K562 (cell line): ENCODE measurements around the gene CLHC1. TPM values are rescaled to one million over a fixed set of nuclear protein-coding genes. Genes with fewer than 3 reads are reported as not detected.

Experiments used
- CHCHD3 ChIP-seq: fragments of 250-450 bp; sonication (Bioruptor Pico); IDR thresholded peaks from 2 replicates; pipeline ENCODE4 v2.1.2; 2022; ENCODE audit warnings: mild to moderate bottlenecking
- E2F3 ChIP-seq: fragments of 250-450 bp; sonication (Bioruptor Pico); IDR thresholded peaks from 2 replicates; pipeline ENCODE4 v1.4.0; 2020; ENCODE audit warnings: mild to moderate bottlenecking
- GTF2A2 ChIP-seq: IDR thresholded peaks from 2 replicates; pipeline ENCODE4 v1.6.1; 2016; ENCODE audit warnings: mild to moderate bottlenecking, missing genetic modification characterization, missing compliant biosample characterization
- POLR3A ChIP-seq: IDR thresholded peaks from 2 replicates; pipeline ENCODE4 v1.6.1; 2011; ENCODE audit warnings: borderline replicate concordance, mild to moderate bottlenecking, moderate library complexity; ENCODE audit not compliant: insufficient read length, insufficient read depth; ENCODE audit errors: extremely low read depth
- PRPF4 ChIP-seq: fragments of 200-400 bp; formaldehyde crosslinking; IDR thresholded peaks from one replicate; pipeline ENCODE4 v1.6.1; 2017; ENCODE audit warnings: low read length, low read depth, mild to moderate bottlenecking; ENCODE audit not compliant: insufficient read depth, poor library complexity, severe bottlenecking
- RAD51 ChIP-seq: fragments of 450-650 bp; IDR thresholded peaks from 2 replicates; pipeline ENCODE4 v1.7.1; 2016; ENCODE audit warnings: low read depth, mild to moderate bottlenecking, borderline replicate concordance
- SAFB ChIP-seq: fragments of 200-400 bp; formaldehyde crosslinking; IDR thresholded peaks from 2 replicates; pipeline ENCODE4 v1.6.1; 2017; ENCODE audit warnings: low read depth, low read length, borderline replicate concordance
- YY1 ChIP-seq, 3 experiments: IDR thresholded peaks; 2 replicates each; pipeline ENCODE4 v1.6.1; 2011; ENCODE audit warnings: low read length in 2 of 3, mild to moderate bottlenecking in 2 of 3, moderate library complexity in 2 of 3, borderline replicate concordance in 1 of 3, control low read depth in 1 of 3, low read depth in 1 of 3; ENCODE audit not compliant: insufficient read depth in 3 of 3, insufficient replicate concordance in 2 of 3, control insufficient read depth in 1 of 3, insufficient read length in 1 of 3; ENCODE audit errors: extremely low read depth in 1 of 3
- ZC3H11A ChIP-seq: IDR thresholded peaks from 2 replicates; pipeline ENCODE4 v1.6.1; 2012; ENCODE audit warnings: low read depth, low read length, improper control_type of control experiment
- ZNF121 ChIP-seq: sonication (generic); formaldehyde crosslinking; conservative IDR thresholded peaks from 2 replicates; pipeline ENCODE4 v1.8.0; 2022; ENCODE audit warnings: missing genetic modification reagents
- polyA plus RNA-seq, 8 experiments: library from polyadenylated mRNA; depleted of rRNA in 4 of 8; stranded (reverse) in 5 of 8; unstranded in 3 of 8; fragments of >200 nt; fragmentation: Nextera tagmentation in 2 of 8; fragmentation: Illumina TruSeq in 1 of 8; extraction: Ambion mirVana in 2 of 8; extraction: Trizol in 1 of 8; gene quantifications; 2 replicates each; pipeline versions ENCODE4 v1.2.1 to v1.2.3, GENCODE V29; 2011 to 2014; ENCODE audit warnings: inconsistent platforms in 1 of 8, missing spikeins in 1 of 8
- total RNA-seq, 7 experiments: library from RNA; depleted of rRNA in 6 of 7; stranded (reverse); fragments of >200 nt in 6 of 7; fragmentation: Illumina TruSeq in 2 of 7; extraction: Trizol in 2 of 7; gene quantifications; 2 replicates each; pipeline versions ENCODE4 v1.2.1 to v1.2.3, GENCODE V29; 2011 to 2021; ENCODE audit warnings: low replicate concordance in 1 of 7
- TF ChIP-seq, protein P1 (sequence below), 2 experiments: fragments of 450-650 bp; IDR thresholded peaks; 2 replicates each; pipeline ENCODE4 v1.6.1; 2018; ENCODE audit warnings: mild to moderate bottlenecking in 2 of 2, low read depth in 1 of 2; ENCODE audit not compliant: partially characterized antibody in 2 of 2
- TF ChIP-seq, protein P2 (sequence below): fragments of 450-650 bp; IDR thresholded peaks from 2 replicates; pipeline ENCODE4 v1.6.1; 2018; ENCODE audit warnings: mild to moderate bottlenecking, low read depth; ENCODE audit not compliant: partially characterized antibody
- TF ChIP-seq, protein P3 (sequence below): sonication (generic); formaldehyde crosslinking; IDR thresholded peaks from 2 replicates; pipeline ENCODE4 v1.8.1; 2023; ENCODE audit warnings: mild to moderate bottlenecking, missing genetic modification reagents, moderate library complexity
- TF ChIP-seq, protein P4 (sequence below): fragments of 250-450 bp; sonication (Bioruptor Pico); IDR thresholded peaks from 2 replicates; pipeline ENCODE4 v1.5.1; 2021; ENCODE audit warnings: mild to moderate bottlenecking
- TF ChIP-seq, protein P5 (sequence below), 3 experiments: fragments of 200-800 bp in 1 of 3; sonication (Bioruptor generic) in 1 of 3; sonication (generic) in 1 of 3; formaldehyde crosslinking in 1 of 3; IDR thresholded peaks; 2 replicates each; pipeline versions ENCODE4 v1.6.1 to v1.8.0; 2016 to 2022; ENCODE audit warnings: mild to moderate bottlenecking in 2 of 3, missing compliant biosample characterization in 2 of 3, missing genetic modification characterization in 2 of 3, missing genetic modification reagents in 1 of 3

Gene CLHC1
- total and polyA plus RNA-seq, 9 of the 15 experiments (the other 6 are each of a cell fraction or from before 2014, with no cell fraction given), result 3.7 to 14.3 (median 8.6) TPM

DNA sequence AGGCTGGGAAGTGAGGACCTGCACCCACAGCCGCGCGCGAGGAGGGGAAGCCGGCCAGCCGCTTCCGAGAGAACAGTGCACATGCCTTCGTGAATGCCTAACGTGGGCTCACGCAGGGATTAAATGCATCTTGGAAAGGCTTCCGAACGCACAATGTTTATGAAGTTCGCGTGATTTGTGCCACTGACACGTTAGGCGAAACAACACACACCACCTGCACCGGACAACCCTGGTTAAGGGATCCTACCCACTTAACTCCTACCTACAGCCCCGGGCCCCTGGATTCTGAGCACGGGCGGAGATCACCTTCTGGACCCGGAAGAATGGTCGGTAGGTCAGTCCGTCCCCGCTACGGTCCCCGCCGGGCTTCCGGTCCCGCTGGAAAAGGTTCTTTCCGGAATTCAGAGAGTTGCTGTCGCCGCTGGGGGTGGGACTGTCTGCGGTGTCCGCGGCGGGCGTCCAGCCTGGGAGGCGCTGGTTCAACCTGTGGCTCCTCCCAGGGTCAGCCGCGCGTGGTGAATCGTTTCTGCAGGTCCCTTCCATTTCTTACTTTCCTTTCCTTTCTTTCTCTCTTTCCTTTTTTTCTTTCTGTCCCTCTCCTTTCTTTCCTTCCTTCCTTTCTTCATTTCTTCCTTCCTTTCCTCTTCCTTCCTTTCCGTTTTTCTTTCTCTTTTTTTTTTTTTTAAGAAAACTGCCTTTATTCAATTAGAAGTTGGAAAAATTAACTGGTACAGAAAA lies 37.0 kb upstream of the CLHC1 start, which contains the start of gene MTIF2 (continued):
- TF ChIP-seq YY1 (IDR thresholded peaks at IDR 0.05; ENCODE audit: borderline replicate concordance in 1 of 3, control insufficient read depth in 1 of 3, extremely low read depth in 1 of 3, insufficient read depth in 3 of 3, insufficient read length in 1 of 3, insufficient replicate concordance in 2 of 3, low read depth in 1 of 3, low read length in 2 of 3) (peak in 2 of 3 experiments; percentile 85 to 87), GTF2A2 (no peak), ZNF121 (CRISPR knock-in tag) (no peak), CHCHD3 (CRISPR knock-in tag) (peak; percentile 79; the same call in 1 of the 2 replicates), PRPF4 (no peak), E2F3 (CRISPR knock-in tag) (no peak), POLR3A (no peak), SAFB (no peak), RAD51 (peak; percentile 23; the same call in 1 of the 2 replicates), ZC3H11A (no peak)
- TF ChIP-seq, protein P1, sequence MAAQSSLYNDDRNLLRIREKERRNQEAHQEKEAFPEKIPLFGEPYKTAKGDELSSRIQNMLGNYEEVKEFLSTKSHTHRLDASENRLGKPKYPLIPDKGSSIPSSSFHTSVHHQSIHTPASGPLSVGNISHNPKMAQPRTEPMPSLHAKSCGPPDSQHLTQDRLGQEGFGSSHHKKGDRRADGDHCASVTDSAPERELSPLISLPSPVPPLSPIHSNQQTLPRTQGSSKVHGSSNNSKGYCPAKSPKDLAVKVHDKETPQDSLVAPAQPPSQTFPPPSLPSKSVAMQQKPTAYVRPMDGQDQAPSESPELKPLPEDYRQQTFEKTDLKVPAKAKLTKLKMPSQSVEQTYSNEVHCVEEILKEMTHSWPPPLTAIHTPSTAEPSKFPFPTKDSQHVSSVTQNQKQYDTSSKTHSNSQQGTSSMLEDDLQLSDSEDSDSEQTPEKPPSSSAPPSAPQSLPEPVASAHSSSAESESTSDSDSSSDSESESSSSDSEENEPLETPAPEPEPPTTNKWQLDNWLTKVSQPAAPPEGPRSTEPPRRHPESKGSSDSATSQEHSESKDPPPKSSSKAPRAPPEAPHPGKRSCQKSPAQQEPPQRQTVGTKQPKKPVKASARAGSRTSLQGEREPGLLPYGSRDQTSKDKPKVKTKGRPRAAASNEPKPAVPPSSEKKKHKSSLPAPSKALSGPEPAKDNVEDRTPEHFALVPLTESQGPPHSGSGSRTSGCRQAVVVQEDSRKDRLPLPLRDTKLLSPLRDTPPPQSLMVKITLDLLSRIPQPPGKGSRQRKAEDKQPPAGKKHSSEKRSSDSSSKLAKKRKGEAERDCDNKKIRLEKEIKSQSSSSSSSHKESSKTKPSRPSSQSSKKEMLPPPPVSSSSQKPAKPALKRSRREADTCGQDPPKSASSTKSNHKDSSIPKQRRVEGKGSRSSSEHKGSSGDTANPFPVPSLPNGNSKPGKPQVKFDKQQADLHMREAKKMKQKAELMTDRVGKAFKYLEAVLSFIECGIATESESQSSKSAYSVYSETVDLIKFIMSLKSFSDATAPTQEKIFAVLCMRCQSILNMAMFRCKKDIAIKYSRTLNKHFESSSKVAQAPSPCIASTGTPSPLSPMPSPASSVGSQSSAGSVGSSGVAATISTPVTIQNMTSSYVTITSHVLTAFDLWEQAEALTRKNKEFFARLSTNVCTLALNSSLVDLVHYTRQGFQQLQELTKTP (IDR thresholded peaks at IDR 0.05; ENCODE audit: low read depth in 1 of 2, partially characterized antibody in 2 of 2), result peak; percentile 39 to 74
- TF ChIP-seq, protein P2, sequence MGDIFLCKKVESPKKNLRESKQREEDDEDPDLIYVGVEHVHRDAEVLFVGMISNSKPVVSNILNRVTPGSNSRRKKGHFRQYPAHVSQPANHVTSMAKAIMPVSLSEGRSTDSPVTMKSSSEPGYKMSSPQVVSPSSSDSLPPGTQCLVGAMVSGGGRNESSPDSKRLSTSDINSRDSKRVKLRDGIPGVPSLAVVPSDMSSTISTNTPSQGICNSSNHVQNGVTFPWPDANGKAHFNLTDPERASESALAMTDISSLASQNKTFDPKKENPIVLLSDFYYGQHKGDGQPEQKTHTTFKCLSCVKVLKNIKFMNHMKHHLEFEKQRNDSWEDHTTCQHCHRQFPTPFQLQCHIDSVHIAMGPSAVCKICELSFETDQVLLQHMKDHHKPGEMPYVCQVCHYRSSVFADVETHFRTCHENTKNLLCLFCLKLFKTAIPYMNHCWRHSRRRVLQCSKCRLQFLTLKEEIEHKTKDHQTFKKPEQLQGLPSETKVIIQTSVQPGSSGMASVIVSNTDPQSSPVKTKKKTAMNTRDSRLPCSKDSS, result no peak
- TF ChIP-seq, protein P3, sequence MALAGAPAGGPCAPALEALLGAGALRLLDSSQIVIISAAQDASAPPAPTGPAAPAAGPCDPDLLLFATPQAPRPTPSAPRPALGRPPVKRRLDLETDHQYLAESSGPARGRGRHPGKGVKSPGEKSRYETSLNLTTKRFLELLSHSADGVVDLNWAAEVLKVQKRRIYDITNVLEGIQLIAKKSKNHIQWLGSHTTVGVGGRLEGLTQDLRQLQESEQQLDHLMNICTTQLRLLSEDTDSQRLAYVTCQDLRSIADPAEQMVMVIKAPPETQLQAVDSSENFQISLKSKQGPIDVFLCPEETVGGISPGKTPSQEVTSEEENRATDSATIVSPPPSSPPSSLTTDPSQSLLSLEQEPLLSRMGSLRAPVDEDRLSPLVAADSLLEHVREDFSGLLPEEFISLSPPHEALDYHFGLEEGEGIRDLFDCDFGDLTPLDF (CRISPR knock-in tag), result peak; percentile 66; the same call in 1 of the 2 replicates
- TF ChIP-seq, protein P4, sequence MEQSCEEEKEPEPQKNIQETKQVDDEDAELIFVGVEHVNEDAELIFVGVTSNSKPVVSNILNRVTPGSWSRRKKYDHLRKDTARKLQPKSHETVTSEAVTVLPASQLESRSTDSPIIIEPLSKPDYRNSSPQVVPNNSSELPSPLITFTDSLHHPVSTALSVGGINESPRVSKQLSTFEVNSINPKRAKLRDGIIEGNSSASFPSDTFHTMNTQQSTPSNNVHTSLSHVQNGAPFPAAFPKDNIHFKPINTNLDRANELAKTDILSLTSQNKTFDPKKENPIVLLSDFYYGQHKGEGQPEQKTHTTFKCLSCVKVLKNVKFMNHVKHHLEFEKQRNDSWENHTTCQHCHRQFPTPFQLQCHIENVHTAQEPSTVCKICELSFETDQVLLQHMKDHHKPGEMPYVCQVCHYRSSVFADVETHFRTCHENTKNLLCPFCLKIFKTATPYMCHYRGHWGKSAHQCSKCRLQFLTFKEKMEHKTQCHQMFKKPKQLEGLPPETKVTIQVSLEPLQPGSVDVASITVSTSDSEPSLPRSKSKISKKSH (CRISPR knock-in tag), result no peak
- TF ChIP-seq, protein P5, sequence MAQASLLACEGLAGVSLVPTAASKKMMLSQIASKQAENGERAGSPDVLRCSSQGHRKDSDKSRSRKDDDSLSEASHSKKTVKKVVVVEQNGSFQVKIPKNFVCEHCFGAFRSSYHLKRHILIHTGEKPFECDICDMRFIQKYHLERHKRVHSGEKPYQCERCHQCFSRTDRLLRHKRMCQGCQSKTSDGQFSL (CRISPR knock-in tag; IDR thresholded peaks at IDR 0.05), result peak; percentile 64; the same call in 1 of the 2 replicates
- TF ChIP-seq, protein P5 (tag; IDR thresholded peaks at IDR 0.05), result no peak
